Activated CD8-positive, alpha-beta memory T cell treated with anti-CD3 and anti-CD28 coated beads for 24 hours (primary cell): ENCODE measurements around the gene QSER1.
A peak's percentile ranks its signal among the peaks of the same experiment; 100 is the strongest.
"Not testable (repeated sequence)": the region's sequence is repeated elsewhere in the genome, so short reads cannot be mapped to it uniquely, and the experiment has no call there.

Source experiments
- DNase-seq: peaks from one replicate; pipeline ENCODE4 v3.0.0-alpha.2; 2020

The QSER1 gene

DNA sequence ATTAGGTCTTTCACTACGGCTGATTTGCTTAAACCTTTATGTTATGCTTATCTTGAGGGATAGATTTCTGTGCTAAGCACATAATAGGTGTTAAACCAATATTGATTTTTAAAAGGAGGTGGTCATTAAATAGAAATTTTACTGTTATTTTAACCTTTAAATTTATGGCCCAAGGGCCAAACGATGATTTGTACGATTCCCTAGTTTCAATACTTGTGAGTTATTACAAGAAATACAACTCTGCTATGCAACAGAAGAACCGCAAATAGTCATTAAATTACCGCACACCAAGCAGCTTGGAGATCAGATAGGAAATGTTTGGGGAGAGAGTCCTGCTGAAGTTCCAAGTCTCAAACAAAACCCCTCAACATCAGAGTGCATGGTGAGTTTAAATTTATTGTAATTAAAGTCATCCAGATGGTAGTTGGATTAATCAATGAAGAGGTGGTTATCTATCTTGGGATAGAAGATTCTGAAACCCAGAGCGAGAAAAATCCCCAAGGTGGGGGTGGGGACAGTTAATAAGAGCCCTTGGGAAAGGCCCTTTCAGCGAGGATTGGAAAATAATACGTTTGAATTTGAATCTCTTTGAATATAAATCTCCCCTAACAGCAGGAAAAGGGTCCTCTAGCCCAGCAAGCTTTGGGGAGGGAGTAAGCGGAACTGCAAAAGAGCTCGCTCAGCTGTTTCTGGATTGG lies 805 bp upstream of the QSER1 start:
- no peak for DNase-seq

GRCh38 chr11:32893093-32893342 lies 407 bp downstream of the QSER1 start:
- DNase-seq, result no peak

DNA sequence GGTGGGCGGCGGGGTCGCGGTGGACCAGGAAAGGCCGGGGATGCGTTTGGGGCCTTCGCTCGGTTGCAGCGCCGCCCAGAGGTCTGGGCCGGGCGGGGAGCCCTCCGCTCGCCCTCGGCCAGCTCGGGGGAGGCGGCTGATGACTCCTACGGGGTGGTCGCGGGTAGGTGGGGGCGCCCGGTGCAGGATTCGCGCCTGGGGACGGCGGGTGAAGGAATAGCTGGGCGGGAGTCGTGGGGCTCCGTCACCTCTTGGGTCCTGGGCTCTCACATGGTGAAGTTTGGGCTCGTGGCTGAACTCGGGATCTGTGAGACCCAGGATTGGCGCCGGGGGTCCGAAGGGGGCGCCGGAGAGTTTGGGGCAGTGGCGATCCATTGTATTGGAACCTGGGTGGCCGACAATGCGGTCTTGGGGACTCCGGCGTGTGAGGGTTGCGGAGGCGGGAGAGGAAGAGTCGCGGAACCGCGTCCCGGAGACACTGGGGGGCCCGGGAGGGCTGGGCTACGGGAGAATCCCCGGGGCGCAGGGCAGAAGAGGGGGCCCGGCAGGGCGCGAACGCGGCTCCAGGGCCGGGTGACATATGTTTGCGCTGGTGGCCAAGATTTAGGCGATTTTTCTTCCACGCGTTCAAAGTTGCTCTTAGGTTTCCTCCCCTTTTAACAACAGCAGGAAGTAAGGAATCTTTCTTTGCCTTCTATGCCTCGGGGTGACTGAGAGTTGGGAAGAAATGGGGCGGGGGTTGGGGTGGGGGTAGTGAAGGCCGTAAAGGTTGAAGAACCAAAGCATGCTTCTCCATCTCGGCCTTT lies 935 bp downstream of the QSER1 start:
- DNase-seq, result peak; percentile 81

DNA sequence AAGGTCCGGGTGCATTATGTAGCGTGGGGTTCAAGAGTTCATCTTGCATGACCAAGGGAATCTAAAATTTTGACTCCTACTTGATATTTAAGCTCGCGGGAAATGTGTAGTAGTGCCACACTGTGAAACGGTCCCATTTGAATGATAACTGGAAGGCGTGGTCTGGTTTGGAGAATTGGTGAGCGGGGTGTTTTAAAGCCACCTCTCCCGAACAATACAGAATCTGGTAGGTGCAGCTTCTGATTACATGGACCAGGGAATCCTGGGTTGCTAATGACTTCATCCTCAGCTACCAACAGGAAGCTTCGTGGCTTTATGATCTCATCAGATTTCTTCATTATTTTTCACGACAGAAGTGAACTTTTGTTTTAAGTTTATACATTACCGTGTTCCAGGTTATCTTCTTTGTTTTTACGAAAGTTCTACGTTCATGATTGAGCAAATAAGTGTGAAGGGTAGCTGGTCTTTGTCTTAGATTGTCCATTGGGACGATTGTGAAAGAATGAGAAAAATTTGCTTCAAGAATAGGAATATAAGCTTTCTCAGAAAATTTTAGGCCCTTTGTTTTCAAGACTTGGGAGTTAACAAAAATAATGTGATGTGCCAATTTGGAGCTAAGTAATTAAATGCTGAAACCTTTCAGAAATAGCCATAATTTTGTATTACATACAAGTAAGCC lies 1.7 kb downstream of the QSER1 start:
- DNase-seq, result no peak

DNA sequence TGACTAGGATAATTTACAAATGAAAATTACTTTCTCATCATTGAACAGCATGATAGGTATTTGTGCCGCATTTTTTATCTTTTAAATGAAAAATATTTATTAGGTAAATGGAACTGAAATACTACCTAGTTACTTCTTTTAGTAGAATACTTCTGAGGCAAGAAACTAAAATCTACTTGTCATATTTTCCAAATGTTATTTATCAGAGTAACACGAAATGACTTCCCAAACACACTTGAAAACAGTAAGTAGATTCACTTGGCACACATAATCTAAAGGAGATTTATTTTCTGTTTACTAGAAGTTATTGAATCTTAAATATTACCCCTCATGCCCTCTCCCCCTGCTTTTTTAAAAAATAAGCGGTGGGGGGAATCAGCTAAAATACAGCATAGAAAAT lies 2.3 kb downstream of the QSER1 start:
- DNase-seq, result no peak

DNA sequence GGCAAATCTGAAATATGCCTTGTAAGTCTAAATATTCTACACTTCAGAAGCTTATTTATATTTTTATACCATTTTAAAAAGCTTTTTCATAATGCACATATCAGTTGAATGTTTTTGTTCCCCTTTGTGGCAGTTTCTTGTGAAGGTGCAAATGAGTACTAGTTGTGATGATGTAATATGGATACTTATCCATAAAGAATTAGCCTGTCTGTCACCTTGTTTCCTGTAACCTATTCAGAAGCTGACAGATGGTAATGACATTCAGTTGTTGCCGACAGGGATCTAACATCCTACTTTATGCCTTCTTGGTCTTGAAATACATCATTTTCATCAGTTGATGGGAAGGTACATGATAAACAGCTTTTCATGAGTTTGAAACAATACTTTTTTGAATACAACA lies 2.9 kb downstream of the QSER1 start:
- no peak for DNase-seq

GRCh38 chr11:32897103-32897502 lies 4.5 kb downstream of the QSER1 start:
- no peak for DNase-seq

GRCh38 chr11:32899438-32899837 lies 6.8 kb downstream of the QSER1 start:
- no peak for DNase-seq

- no peak for DNase-seq
Measured at GRCh38 chr11:32902089-32902665, 9.6 kb downstream of the QSER1 start.

DNA sequence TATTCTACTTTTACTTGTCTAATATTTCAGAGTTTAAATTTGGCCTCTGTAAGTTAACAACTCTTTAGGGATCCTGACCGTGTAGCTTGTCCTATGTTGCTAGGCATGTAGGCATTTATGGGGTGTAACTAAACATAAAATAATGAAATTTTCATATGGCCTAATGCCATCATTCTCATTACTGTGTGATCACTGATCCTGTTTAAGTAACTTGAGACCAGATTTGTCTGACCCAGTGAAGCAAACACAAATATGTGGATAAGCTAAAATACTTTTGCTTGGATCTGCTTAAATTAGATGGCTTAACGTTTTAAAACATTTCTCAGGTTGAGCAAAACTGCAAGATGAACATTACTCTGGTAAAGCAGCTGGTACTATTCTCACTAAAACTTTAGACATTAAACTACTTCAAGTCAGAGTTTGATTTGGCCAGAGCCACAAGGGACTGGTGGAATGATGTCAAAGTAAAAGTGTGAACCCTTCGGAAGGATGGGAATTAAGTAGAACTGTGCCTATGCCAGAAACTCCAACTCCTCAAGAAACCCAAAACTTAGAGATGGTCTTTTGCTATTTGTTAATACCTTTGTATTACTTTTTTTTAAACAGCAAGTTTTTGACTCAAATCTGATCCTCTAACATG lies 12.5 kb downstream of the QSER1 start:
- no peak for DNase-seq

- no peak for DNase-seq
Measured at GRCh38 chr11:32908619-32909018, 16.0 kb downstream of the QSER1 start.

- no peak for DNase-seq
Measured at GRCh38 chr11:32911413-32911812, 18.8 kb downstream of the QSER1 start.

DNA sequence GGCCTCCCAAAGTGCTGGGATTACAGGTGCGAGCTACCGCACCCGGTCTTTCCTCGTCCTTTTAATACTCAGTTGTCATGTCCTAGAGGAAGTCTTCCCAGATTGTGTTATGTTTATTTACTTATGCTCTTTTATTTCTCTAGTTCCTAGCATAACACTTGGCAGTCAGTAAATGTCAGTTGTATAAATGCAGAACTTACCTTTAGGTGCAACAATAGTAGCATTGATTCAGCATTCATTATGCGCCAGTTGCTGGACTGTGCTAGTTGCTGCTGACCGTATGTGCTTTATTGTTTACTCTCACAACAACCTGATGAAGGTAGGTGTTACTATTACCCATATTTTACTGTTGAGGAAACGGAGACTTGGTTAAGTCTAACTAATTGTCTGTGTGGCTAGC lies 20.8 kb downstream of the QSER1 start:
- no peak for DNase-seq

- no peak for DNase-seq
Measured at GRCh38 chr11:32916361-32916760, 23.8 kb downstream of the QSER1 start.

- no peak for DNase-seq
Measured at GRCh38 chr11:32916994-32917393, 24.4 kb downstream of the QSER1 start.

DNA sequence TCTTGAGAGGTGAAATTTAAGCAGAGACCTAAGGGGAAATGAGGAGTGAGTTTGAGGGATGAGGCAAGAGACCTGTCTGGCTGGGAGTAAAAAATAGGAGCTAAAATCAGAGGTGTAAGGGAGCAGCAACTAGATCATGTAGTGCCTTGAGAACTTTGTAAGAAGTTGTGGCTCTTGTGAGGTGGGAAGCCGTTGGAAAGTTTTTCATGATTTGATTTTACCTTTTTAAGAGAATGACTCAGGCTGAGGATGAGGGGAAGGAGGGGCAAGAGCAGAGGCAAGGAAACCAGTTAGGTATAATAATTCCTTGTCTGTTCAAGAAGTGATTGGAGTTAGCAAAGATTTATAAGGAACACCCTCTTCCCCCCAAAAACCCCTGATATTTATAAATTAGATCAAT lies 25.8 kb downstream of the QSER1 start:
- no peak for DNase-seq

- no peak for DNase-seq
Measured at GRCh38 chr11:32919338-32919737, 26.7 kb downstream of the QSER1 start.

DNA sequence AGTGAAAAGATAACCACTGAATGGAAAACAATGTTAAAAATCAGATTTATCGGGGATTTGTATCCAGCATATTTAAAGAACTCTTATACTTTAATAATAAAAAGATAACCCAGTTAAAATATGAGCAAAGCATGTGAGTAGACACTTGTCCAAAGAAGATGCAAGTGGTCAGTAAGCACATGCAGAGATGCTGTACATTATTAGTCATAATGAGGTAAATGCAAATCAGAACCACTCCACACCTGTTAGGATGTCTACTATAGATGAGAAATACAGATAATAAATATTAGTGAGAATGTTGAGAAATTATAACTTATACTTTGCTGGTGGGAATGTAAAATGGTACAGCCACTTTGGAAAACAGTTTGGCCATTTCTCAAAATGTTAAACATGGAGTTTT lies 28.0 kb downstream of the QSER1 start:
- no peak for DNase-seq

GRCh38 chr11:32921204-32921603 lies 28.6 kb downstream of the QSER1 start:
- DNase-seq, result no peak

GRCh38 chr11:32931606-32932005 lies 39.0 kb downstream of the QSER1 start:
- DNase-seq, result no peak

- DNase-seq, result no peak
Measured at GRCh38 chr11:32932196-32932595, 39.6 kb downstream of the QSER1 start.

GRCh38 chr11:32935462-32936029 lies 42.9 kb downstream of the QSER1 start:
- no peak for DNase-seq

- DNase-seq, result not testable (repeated sequence)
Measured at GRCh38 chr11:32936178-32936577, 43.6 kb downstream of the QSER1 start.
